Left forelimb (tissue), 1 donor: Measurements from ENCODE around the gene OR10A3.
"Not testable (repeated sequence)": the region's sequence is repeated elsewhere in the genome, so short reads cannot be mapped to it uniquely, and the experiment has no call there.

ENCODE experiments used
- DNase-seq: peaks from one replicate; pipeline ENCODE4 v3.0.0-alpha.2; 2018; ENCODE audit warnings: low spot score

OR10A3 gene

GRCh38 chr11:7941608-7942007, at the start of gene OR10A3:
Gene OR10A3, minus strand, starts transcription at chr11:7941708. Its CDS starts 2,188 bp downstream, at chr11:7939520.
- no peak for DNase-seq

- DNase-seq: not testable (repeated sequence)
These were observed 46.0 kb upstream of the OR10A3 start for GRCh38 chr11:7987560-7987883.

- DNase-seq: peak; percentile 92
These were observed 45.5 kb upstream of the OR10A3 start, which contains the start of gene EIF3F for GRCh38 chr11:7986768-7987559. Gene EIF3F, plus strand, starts transcription at chr11:7987337. Its CDS starts 16 bp downstream, at chr11:7987353.

- DNase-seq: no peak
These were observed 42.5 kb upstream of the OR10A3 start for GRCh38 chr11:7983832-7984590.

- DNase-seq: no peak
These were observed 41.1 kb upstream of the OR10A3 start for GRCh38 chr11:7982582-7983119.

- no peak for DNase-seq
These were observed 40.2 kb upstream of the OR10A3 start for GRCh38 chr11:7981619-7982157.

DNA sequence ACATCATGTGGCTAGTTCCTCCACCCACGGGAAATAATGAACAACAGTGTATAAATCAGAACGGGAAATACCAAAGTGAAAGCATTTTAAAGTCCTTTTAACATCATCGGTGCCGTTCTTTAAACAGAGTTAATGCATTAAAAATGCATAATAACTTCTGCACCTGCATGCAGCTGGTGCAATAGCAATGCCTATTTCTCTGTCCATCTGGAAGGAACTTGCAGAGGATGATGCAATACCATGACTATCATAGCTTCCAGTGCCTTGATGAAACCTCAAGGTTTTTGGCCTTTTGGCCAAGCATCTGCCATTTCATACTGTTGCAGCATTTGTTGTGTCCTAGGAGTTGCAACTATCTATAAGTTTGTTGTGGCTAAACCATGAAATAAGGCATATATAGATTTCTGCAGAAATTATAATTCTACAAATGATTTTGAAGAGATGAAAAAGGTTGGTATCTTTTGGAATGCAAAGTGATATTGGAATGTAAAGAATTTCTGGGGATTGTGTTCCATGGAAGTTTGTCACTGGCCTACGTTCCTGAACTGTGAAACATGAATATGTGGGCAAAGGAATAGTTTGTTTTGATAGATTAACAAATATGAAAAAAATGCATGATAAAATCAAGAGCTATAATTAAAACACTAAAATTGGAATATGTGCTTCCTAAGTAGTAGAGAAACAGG, 35.9 kb upstream of the OR10A3 start:
- no peak for DNase-seq

- no peak for DNase-seq
These were observed 33.2 kb upstream of the OR10A3 start for GRCh38 chr11:7974668-7975067.

- no peak for DNase-seq
These were observed 31.5 kb upstream of the OR10A3 start for GRCh38 chr11:7973011-7973410.

GRCh38 chr11:7971846-7972245, 30.3 kb upstream of the OR10A3 start:
- no peak for DNase-seq

DNA sequence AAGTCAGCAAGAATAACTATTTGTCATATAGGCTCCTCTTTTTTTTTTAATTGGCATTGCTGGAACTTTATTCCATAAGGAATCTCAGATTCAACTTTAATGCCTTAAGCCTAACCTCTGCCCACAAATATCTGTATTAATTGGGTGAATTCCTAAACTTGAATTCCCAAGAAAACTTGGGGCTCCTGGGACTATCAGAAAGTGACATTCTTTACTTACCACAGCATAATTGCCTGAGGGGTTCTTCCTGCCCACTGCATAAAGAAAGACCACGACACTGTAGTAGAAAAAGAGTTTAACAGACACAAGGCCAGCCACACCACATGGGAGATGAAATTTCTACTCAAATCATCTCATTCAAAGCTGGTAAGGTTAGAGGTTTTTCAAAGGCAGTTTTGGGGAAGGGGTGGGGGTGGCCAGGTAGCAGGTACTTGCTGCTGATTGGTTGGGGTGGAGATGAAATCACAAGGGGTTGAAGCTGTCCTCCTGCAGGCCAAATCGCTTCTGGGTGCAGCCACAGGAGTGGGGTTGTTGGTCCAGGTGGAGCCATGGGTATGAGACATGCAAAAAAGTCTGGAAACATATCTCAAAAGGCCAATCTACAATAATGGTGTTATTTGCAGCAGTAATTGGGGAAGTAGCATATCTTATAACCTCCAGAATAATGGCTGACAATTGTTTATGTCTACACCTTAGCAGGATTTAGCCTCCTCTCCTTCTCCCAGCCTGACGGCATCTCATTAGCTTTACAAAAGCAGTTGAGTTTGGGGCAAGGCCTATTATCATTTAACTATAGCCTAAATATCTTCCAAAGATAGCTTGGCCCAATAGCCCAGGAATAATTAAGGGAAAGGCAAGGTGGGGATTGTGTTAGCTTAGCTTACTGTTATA, 28.5 kb upstream of the OR10A3 start:
- no peak for DNase-seq

- no peak for DNase-seq
These were observed 27.2 kb upstream of the OR10A3 start for GRCh38 chr11:7968686-7969085.

DNA sequence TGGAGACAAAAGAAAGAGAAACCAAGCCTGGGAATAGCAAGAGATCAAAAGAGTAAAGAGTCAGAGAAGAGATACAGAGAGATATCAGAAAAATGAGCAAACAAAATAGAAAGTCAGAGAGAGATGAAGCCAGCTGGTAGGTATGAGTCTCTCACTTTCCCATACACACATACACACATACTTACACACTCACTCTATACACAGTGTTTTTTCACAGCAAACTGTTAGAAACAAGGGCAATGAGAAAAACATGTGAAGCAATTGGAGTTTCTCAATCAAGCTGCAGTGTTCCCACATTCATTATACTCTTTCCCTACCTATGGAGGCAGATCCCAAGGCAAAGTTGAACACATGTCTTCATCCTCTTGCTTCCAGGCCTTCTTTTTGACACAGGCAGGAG, 26.3 kb upstream of the OR10A3 start:
- no peak for DNase-seq

GRCh38 chr11:7967097-7967496, 25.6 kb upstream of the OR10A3 start:
- DNase-seq: no peak

DNA sequence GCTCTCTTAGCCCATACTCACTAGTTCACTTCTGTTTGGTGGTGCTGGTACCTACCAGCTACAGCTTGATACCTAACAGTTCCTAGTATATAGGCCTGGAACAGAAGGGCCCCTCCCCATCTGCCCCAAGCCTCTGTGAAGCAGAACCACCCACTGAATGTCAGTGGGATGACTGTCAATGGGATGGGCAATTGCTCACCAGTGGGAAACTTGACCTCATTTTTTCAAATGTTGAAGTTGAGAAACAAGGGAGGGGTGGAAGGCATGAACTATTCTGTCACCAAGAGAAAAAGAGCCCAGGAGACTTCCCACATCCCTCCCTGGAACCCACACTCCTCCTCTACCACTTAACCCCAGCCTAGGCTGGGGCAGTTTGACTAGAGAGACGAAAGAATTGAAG, 23.9 kb upstream of the OR10A3 start, which contains the start of gene NLRP10:
Gene NLRP10, minus strand, starts transcription at position 62 of the 400 bp plus-strand sequence. CDS start 1,952 bp downstream, outside the sequence.
- no peak for DNase-seq

DNA sequence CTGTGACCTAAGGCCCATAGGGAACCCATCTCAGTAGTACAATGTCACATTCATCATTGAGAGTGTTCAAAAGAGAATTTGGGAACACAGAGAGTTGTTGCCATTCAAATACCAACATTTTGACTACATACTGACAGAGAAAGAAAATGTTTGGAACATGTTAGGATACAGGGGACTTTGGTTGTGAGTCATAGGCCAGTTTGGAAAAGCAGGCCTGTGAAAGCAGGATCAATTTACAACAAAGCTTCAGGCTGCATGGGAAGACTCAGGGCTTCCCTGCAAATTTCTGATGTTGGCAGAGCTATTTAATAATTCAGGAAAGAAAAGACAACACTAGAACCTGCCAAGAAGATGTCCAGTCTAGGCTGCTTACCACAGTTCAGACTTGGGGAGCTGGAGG, 23.4 kb upstream of the OR10A3 start:
- no peak for DNase-seq

GRCh38 chr11:7964261-7964660, 22.8 kb upstream of the OR10A3 start:
- DNase-seq: no peak

- no peak for DNase-seq
These were observed 13.7 kb upstream of the OR10A3 start for GRCh38 chr11:7955191-7955590.

GRCh38 chr11:7949934-7950333, 8.4 kb upstream of the OR10A3 start:
- DNase-seq: no peak

GRCh38 chr11:7944123-7944522, 2.6 kb upstream of the OR10A3 start:
- no peak for DNase-seq

DNA sequence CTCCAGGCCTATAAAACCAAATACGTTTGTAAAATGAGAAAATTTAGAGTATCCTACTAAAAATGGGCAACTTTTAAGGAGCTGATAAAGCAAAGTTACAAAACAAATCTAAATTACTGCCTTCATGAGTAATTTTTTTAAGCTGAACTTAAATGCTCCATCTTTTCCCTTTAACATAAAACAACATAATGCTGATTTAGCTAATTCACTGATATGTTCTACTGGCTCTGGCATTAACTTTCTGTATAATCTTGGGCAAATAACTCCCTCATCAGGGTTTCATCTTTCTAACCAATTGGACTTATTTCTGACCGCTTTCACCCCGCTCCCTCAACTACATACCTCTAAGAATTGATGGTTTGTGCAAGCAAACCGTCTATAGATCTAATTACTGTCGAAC, 362 bp downstream of the OR10A3 start:
- DNase-seq: no peak
